HepG2 (cell line): Measurements from ENCODE around the gene TSPAN5. TPM values are rescaled to one million over a fixed set of nuclear protein-coding genes. Genes with fewer than 3 reads are reported as not detected.

Experiments used
- ATAC-seq: fragments of 200-7000 bp; cut with Tn5 transposase; 3 replicates; pipeline ENCODE4 v1.9.1; 2020; ENCODE audit warnings: mild to moderate bottlenecking, moderate library complexity
- BruUV-seq: library from RNA; stranded (reverse); fragments of 400-500 nt; replicated peaks from 2 replicates; lab custom pipeline; 2021; lab: Mats Ljungman, UMichigan
- CTCF ChIA-PET: fragments of 300-600 bp; formaldehyde crosslinking; extraction: SDS; loops from one replicate; lab custom pipeline; 2021; ENCODE audit warnings: low total read pairs, inconsistent platforms, low intra/inter-chr PET ratio; lab: Yijun Ruan, JAX
- POLR2A ChIA-PET: fragments of 350-600 bp; sonication (Branson Sonifier 250); formaldehyde crosslinking; loops from one replicate; lab custom pipeline; 2020; ENCODE audit warnings: antibody characterized with exemption, inconsistent platforms; lab: Yijun Ruan, JAX
- DNase-seq: peaks from one replicate; pipeline ENCODE4 v3.0.0-alpha.2; 2015; ENCODE audit warnings: low spot score
- FAIRE-seq: peaks from 3 replicates; lab custom pipeline; 2011; peaks lifted over from hg19 to GRCh38; lab: Jason Lieb, UNC
- H2AFZ ChIP-seq: one replicate; pipeline ENCODE4 v1.6.1; 2011; ENCODE audit warnings: low read length, inconsistent platforms
- H3K27ac ChIP-seq: fragments of 300-600 bp; 3 replicates; pipeline ENCODE4 v1.8.0; 2011; ENCODE audit warnings: mixed run types, mild to moderate bottlenecking, mixed read lengths, low read length, inconsistent platforms; ENCODE audit not compliant: insufficient read depth; ENCODE audit errors: extremely low read length
- H3K27me3 ChIP-seq, 2 experiments: fragments of 200-600 bp in 1 of 2; 2 replicates in 1 of 2; 3 replicates in 1 of 2; pipeline versions ENCODE4 v1.6.0 to v1.8.0; 2011; ENCODE audit warnings: low read length in 2 of 2, mild to moderate bottlenecking in 2 of 2, moderate library complexity in 2 of 2, inconsistent platforms in 1 of 2; ENCODE audit not compliant: insufficient read depth in 2 of 2, control insufficient read depth in 1 of 2
- H3K36me3 ChIP-seq, 2 experiments: fragments of 200-600 bp in 1 of 2; replicated peaks in 1 of 2; 2 replicates in 1 of 2; 3 replicates in 1 of 2; pipeline versions ENCODE4 v1.5.1 to v1.8.0; 2011; ENCODE audit warnings: low read length in 2 of 2, inconsistent platforms in 1 of 2; ENCODE audit not compliant: insufficient read depth in 2 of 2, control insufficient read depth in 1 of 2
- H3K4me1 ChIP-seq: 2 replicates; pipeline ENCODE4 v1.5.1; 2012; ENCODE audit warnings: low read length, inconsistent platforms; ENCODE audit not compliant: insufficient read depth
- H3K4me2 ChIP-seq: 2 replicates; pipeline ENCODE4 v1.6.0; 2011; ENCODE audit warnings: low read depth, low read length, inconsistent platforms
- H3K4me3 ChIP-seq, 3 experiments: fragments of 200-600 bp in 1 of 3; sonication (generic), shearing (Covaris generic) in 1 of 3; replicated peaks in 1 of 3; 2 replicates each; pipeline ENCODE4 v1.5.1; 2011 to 2016; ENCODE audit warnings: low read length in 3 of 3, inconsistent platforms in 2 of 3, low read depth in 2 of 3, mild to moderate bottlenecking in 2 of 3, control low read depth in 1 of 3, mixed read lengths in 1 of 3; ENCODE audit not compliant: insufficient read depth in 1 of 3
- H3K79me2 ChIP-seq: one replicate; pipeline ENCODE4 v1.6.1; 2011; ENCODE audit warnings: low read length, inconsistent platforms; ENCODE audit not compliant: insufficient read depth
- H3K9ac ChIP-seq: 2 replicates; pipeline ENCODE4 v1.6.0; 2011; ENCODE audit warnings: mild to moderate bottlenecking, low read depth, low read length, inconsistent platforms; ENCODE audit not compliant: insufficient read depth
- H3K9me3 ChIP-seq: 2 replicates; pipeline ENCODE4 v1.5.1; 2012; ENCODE audit warnings: mild to moderate bottlenecking, low read length
- H4K20me1 ChIP-seq: 2 replicates; pipeline ENCODE4 v1.6.0; 2011; ENCODE audit warnings: inconsistent platforms, mild to moderate bottlenecking, low read length, moderate library complexity; ENCODE audit not compliant: insufficient read depth
- GATA4 ChIP-seq: sonication (generic); IDR thresholded peaks from 2 replicates; pipeline ENCODE4 v1.6.1; 2016; ENCODE audit warnings: antibody characterized with exemption, low read depth, borderline replicate concordance
- HMGA1 ChIP-seq: sonication (generic); formaldehyde crosslinking; conservative IDR thresholded peaks from 2 replicates; pipeline ENCODE4 v1.4.0; 2020; ENCODE audit warnings: missing genetic modification reagents
- KAT7 ChIP-seq: IDR thresholded peaks from 2 replicates; pipeline ENCODE4 v1.6.1; 2018; ENCODE audit warnings: borderline replicate concordance, missing compliant biosample characterization
- KDM4B ChIP-seq: sonication (generic); formaldehyde crosslinking; IDR thresholded peaks from 2 replicates; pipeline ENCODE4 v1.4.0; 2020; ENCODE audit warnings: missing genetic modification reagents
- PRDM15 ChIP-seq: sonication (generic); formaldehyde crosslinking; IDR thresholded peaks from 2 replicates; pipeline ENCODE4 v1.4.0; 2020; ENCODE audit warnings: missing genetic modification reagents
- SNAPC2 ChIP-seq: sonication (generic); formaldehyde crosslinking; IDR thresholded peaks from 2 replicates; pipeline ENCODE4 v1.8.1; 2022; ENCODE audit warnings: mild to moderate bottlenecking, missing genetic modification reagents
- TAF15 ChIP-seq: fragments of 200-400 bp; formaldehyde crosslinking; IDR thresholded peaks from one replicate; pipeline ENCODE4 v1.6.1; 2018; ENCODE audit warnings: mild to moderate bottlenecking, low read depth, low read length; ENCODE audit not compliant: poor library complexity, severe bottlenecking
- ZBTB34 ChIP-seq: sonication (generic); formaldehyde crosslinking; IDR thresholded peaks from 2 replicates; pipeline ENCODE4 v1.8.0; 2022; ENCODE audit warnings: mild to moderate bottlenecking, missing genetic modification reagents
- ZNF318 ChIP-seq: sonication (generic); formaldehyde crosslinking; IDR thresholded peaks from 2 replicates; pipeline ENCODE4 v1.4.0; 2020; ENCODE audit warnings: mild to moderate bottlenecking, missing genetic modification reagents
- ZNF546 ChIP-seq: sonication (generic); formaldehyde crosslinking; conservative IDR thresholded peaks from 2 replicates; pipeline ENCODE4 v1.8.1; 2023; ENCODE audit warnings: mild to moderate bottlenecking, missing genetic modification reagents
- ZNF614 ChIP-seq: IDR thresholded peaks from 2 replicates; pipeline ENCODE4 v1.6.1; 2018; ENCODE audit warnings: missing biosample characterization, missing genetic modification reagents, inconsistent platforms, borderline replicate concordance
- ZNF703 ChIP-seq: sonication (generic); formaldehyde crosslinking; IDR thresholded peaks from 2 replicates; pipeline ENCODE4 v1.5.1; 2020; ENCODE audit warnings: missing genetic modification reagents, mild to moderate bottlenecking, moderate library complexity, borderline replicate concordance
- WGBS: methylation state at CpG from one replicate; pipeline ENCODE4 v1.1.6; 2017; ENCODE audit warnings: low lambda C conversion rate; 5-methylcytosine and 5-hydroxymethylcytosine counted together
- in situ Hi-C: cut with HindIII; loops from 2 replicates; pipeline ENCODE4 v1.10.0; 2017; ENCODE audit warnings: low pct_unique_long_range_greater_than_20kb; ENCODE audit not compliant: extremely low pct_ligation_motif_present
- intact Hi-C: fragments of 100-400 bp; cut with micrococcal nuclease; formaldehyde crosslinking; loops from one replicate; pipeline ENCODE4 v1.10.0; 2022; ENCODE audit not compliant: unreplicated experiment
- polyA plus RNA-seq, 8 experiments: library from polyadenylated mRNA; depleted of rRNA in 3 of 8; stranded (reverse) in 7 of 8; unstranded in 1 of 8; fragments of >200 nt; fragmentation: Illumina TruSeq in 4 of 8; extraction: Trizol in 4 of 8; gene quantifications; 2 replicates each; pipeline versions ENCODE4 v1.2.1 to v1.2.3, GENCODE V29; 2011 to 2016; ENCODE audit warnings: low read depth in 4 of 8, missing spikeins in 1 of 8, mixed read lengths in 1 of 8; ENCODE audit not compliant: insufficient read depth in 1 of 8
- total RNA-seq, 5 experiments: library from RNA; depleted of rRNA; stranded (reverse); fragments of >200 nt; fragmentation: Illumina TruSeq; extraction: Trizol; gene quantifications; 2 replicates each; pipeline ENCODE4 v1.2.3, GENCODE V29; 2016; ENCODE audit warnings: low read depth in 1 of 5

TSPAN5 gene
- total and polyA plus RNA-seq, 2 of the 13 experiments (the other 11 are each of a cell fraction or from before 2014, with no cell fraction given), result 0.20 to 0.53 TPM

GRCh38 chr4:98638661-98639060, 19.8 kb downstream of the TSPAN5 start:
- POLR2A ChIA-PET, result no interaction called here
- BruUV-seq, result no TSS peak
- Histone ChIP-seq H3K36me3 (no peaks in the 10 kb centered on the region), H3K27ac (no peak overlapping the region), H3K9ac (no peak overlapping the region), H2AFZ (no peak overlapping the region), H3K27me3 (peaks cover 0 to 3% of the 10 kb centered on the region in 2 experiments; a peak in 2 of 5 replicates), H3K4me3 (no peak overlapping the region), H3K4me1 (no peaks in the 10 kb centered on the region), H3K79me2 (no peaks in the 10 kb centered on the region), H4K20me1 (no peaks in the 10 kb centered on the region), H3K4me2 (no peak overlapping the region), H3K9me3 (no peaks in the 10 kb centered on the region)
- ATAC-seq (no peak), DNase-seq (no peak), FAIRE-seq (no peak)
- intact Hi-C loops, result no loop called here
- in situ Hi-C loops, result no loop called here
- whole genome bisulfite sequencing, result 50% methylated on average over 5 of the region's 5 CpGs
- TF ChIP-seq KAT7 (CRISPR knock-in tag), result no peak
- no peak for TF ChIP-seq ZNF318 (CRISPR knock-in tag)
- TF ChIP-seq ZNF546 (CRISPR knock-in tag), result no peak
- TF ChIP-seq KDM4B, result no peak
- TF ChIP-seq GATA4, result no peak
- TF ChIP-seq ZBTB34 (CRISPR knock-in tag), result no peak
- TF ChIP-seq HMGA1, result no peak
- TF ChIP-seq ZNF703, result no peak
- no peak for TF ChIP-seq TAF15
- no peak for TF ChIP-seq PRDM15 (CRISPR knock-in tag)
- TF ChIP-seq SNAPC2, result no peak
- TF ChIP-seq ZNF614 (CRISPR knock-in tag), result no peak
- CTCF ChIA-PET, result no interaction called here
